DMS 273 (cell line): ENCODE measurements around the gene MYOF.

ENCODE experiments used
- DNase-seq: peaks from one replicate; lab custom pipeline; 2025; ENCODE audit not compliant: unreplicated experiment; lab: John Stamatoyannopoulos, UW

The MYOF gene

GRCh38 chr10:93482145-93482834, at the start of gene MYOF:
Gene MYOF (minus strand): TSS chr10:93482334. CDS start chr10:93482194, 140 bp downstream.
- peak; percentile 76 for DNase-seq

GRCh38 chr10:93518531-93518930, 36.4 kb upstream of the MYOF start:
- no peak for DNase-seq

- no peak for DNase-seq
These were observed 33.9 kb upstream of the MYOF start for GRCh38 chr10:93516006-93516380.

- DNase-seq = no peak
These were observed 33.2 kb upstream of the MYOF start for GRCh38 chr10:93515071-93516005.

- peak; percentile 16 for DNase-seq
These were observed 32.4 kb upstream of the MYOF start for GRCh38 chr10:93514521-93514920.

GRCh38 chr10:93513091-93513490, 31.0 kb upstream of the MYOF start:
- no peak for DNase-seq

- no peak for DNase-seq
These were observed 30.4 kb upstream of the MYOF start for GRCh38 chr10:93512565-93512964.

GRCh38 chr10:93509816-93510215, 27.7 kb upstream of the MYOF start:
- no peak for DNase-seq

GRCh38 chr10:93505075-93505474, 22.9 kb upstream of the MYOF start:
- no peak for DNase-seq

GRCh38 chr10:93503075-93503474, 20.9 kb upstream of the MYOF start:
- DNase-seq = no peak

GRCh38 chr10:93501650-93502049, 19.5 kb upstream of the MYOF start:
- no peak for DNase-seq

- DNase-seq = no peak
These were observed 16.0 kb upstream of the MYOF start for GRCh38 chr10:93498166-93498565.

GRCh38 chr10:93496322-93497041, 14.3 kb upstream of the MYOF start, which contains the start of gene CEP55:
Gene CEP55 (plus strand): TSS chr10:93496612. CDS start chr10:93500052, 3,440 bp downstream.
- DNase-seq = peak; percentile 96

GRCh38 chr10:93495654-93496321, 13.7 kb upstream of the MYOF start:
- DNase-seq = peak; percentile 68

- DNase-seq = no peak
These were observed 12.4 kb upstream of the MYOF start for GRCh38 chr10:93494494-93494893.

- no peak for DNase-seq
These were observed 11.0 kb upstream of the MYOF start for GRCh38 chr10:93493162-93493561.

- no peak for DNase-seq
These were observed 9.5 kb upstream of the MYOF start for GRCh38 chr10:93491602-93492121.

- DNase-seq = no peak
These were observed 6.9 kb upstream of the MYOF start for GRCh38 chr10:93488956-93489528.

- DNase-seq = no peak
These were observed 3.6 kb upstream of the MYOF start for GRCh38 chr10:93485690-93486089.

GRCh38 chr10:93481637-93482144, 443 bp downstream of the MYOF start:
- DNase-seq = no peak
